HCT116 (cell line): ENCODE results near the gene MCRS1. TPM values are rescaled to one million over a fixed set of nuclear protein-coding genes. Genes with fewer than 3 reads are reported as not detected.

Experiments
- ATAC-seq: fragments of 200-7000 bp; cut with Tn5 transposase; 2 replicates; pipeline ENCODE4 v1.9.1; 2020; ENCODE audit warnings: mild to moderate bottlenecking, moderate library complexity
- BruUV-seq: library from RNA; stranded (reverse); fragments of 400-500 nt; replicated peaks from 2 replicates; lab custom pipeline; 2021; lab: Mats Ljungman, UMichigan
- CTCF ChIA-PET: fragments of 300-600 bp; sonication (Branson Sonifier 250); formaldehyde crosslinking; loops from one replicate; lab custom pipeline; 2021; ENCODE audit warnings: antibody characterized with exemption; lab: Charles Lee
- POLR2A ChIA-PET: fragments of 300-600, 350-600 bp; sonication (Branson Sonifier 250); formaldehyde crosslinking; loops from one replicate; lab custom pipeline; 2021; ENCODE audit warnings: antibody characterized with exemption; lab: Charles Lee
- RAD21 ChIA-PET, 2 experiments: fragments of 300-600 bp; sonication (Branson Sonifier 250); formaldehyde crosslinking; loops; one replicate each; lab custom pipeline; 2023; ENCODE audit warnings: low total read pairs in 2 of 2; ENCODE audit not compliant: uncharacterized antibody in 2 of 2, unreplicated experiment in 2 of 2, low non-redundant PET in 1 of 2; lab: Charles Lee
- DNase-seq: peaks from one replicate; pipeline ENCODE4 v3.0.0-alpha.2; 2010; ENCODE audit warnings: low read depth, low spot score
- H2AFZ ChIP-seq: fragments of 200-600 bp; shearing (Covaris generic), sonication (generic); 2 replicates; pipeline ENCODE4 v1.6.1; 2017; ENCODE audit warnings: low read depth, mixed run types, mixed read lengths, antibody characterized with exemption, low read length; ENCODE audit not compliant: poor library complexity, severe bottlenecking
- H3K27ac ChIP-seq: 2 replicates; pipeline ENCODE4 v1.5.1; 2012; ENCODE audit warnings: low read depth, low read length
- H3K27me3 ChIP-seq: fragments of 200-600 bp; sonication (generic); 2 replicates; pipeline ENCODE4 v1.6.1; 2016; ENCODE audit warnings: mixed run types, low read length, mixed read lengths; ENCODE audit not compliant: insufficient read depth
- H3K36me3 ChIP-seq, 2 experiments: fragments of 200-500 bp in 1 of 2; fragments of 200-600 bp in 1 of 2; sonication (Bioruptor generic) in 1 of 2; sonication (generic) in 1 of 2; 2 replicates each; pipeline versions ENCODE4 v1.5.1 to v1.6.1; 2014 to 2016; ENCODE audit warnings: low read length in 2 of 2, inconsistent platforms in 1 of 2, mixed read lengths in 1 of 2, mixed run types in 1 of 2; ENCODE audit not compliant: insufficient read depth in 2 of 2, control insufficient read depth in 1 of 2
- H3K4me1 ChIP-seq, 2 experiments: fragments of 200-600 bp in 1 of 2; sonication (generic) in 1 of 2; 2 replicates each; pipeline versions ENCODE4 v1.5.1 to v1.6.1; 2012 to 2017; ENCODE audit warnings: low read length in 2 of 2, inconsistent platforms in 1 of 2, mild to moderate bottlenecking in 1 of 2, mixed read lengths in 1 of 2, mixed run types in 1 of 2, moderate library complexity in 1 of 2; ENCODE audit not compliant: insufficient read depth in 2 of 2, control insufficient read depth in 1 of 2
- H3K4me2 ChIP-seq: fragments of 200-600 bp; sonication (generic); 2 replicates; pipeline ENCODE4 v1.6.1; 2017; ENCODE audit warnings: mixed run types, low read length, mixed read lengths
- H3K4me3 ChIP-seq, 2 experiments: fragments of 200-600 bp in 1 of 2; sonication (generic) in 1 of 2; replicated peaks in 1 of 2; 2 replicates each; pipeline ENCODE4 v1.5.1; 2011 to 2016; ENCODE audit warnings: low read length in 2 of 2, control low read depth in 1 of 2, low read depth in 1 of 2, mild to moderate bottlenecking in 1 of 2, mixed read lengths in 1 of 2, mixed run types in 1 of 2
- H3K79me2 ChIP-seq: fragments of 200-600 bp; sonication (generic); 2 replicates; pipeline ENCODE4 v1.6.1; 2017; ENCODE audit warnings: mild to moderate bottlenecking, mixed run types, low read length, moderate library complexity, mixed read lengths; ENCODE audit not compliant: insufficient read depth
- H3K9ac ChIP-seq: fragments of 200-600 bp; sonication (generic); 2 replicates; pipeline ENCODE4 v1.6.1; 2016; ENCODE audit warnings: low read length, mixed read lengths
- H3K9me2 ChIP-seq: fragments of 200-600 bp; sonication (generic), shearing (Covaris generic); 2 replicates; pipeline ENCODE4 v1.6.1; 2017; ENCODE audit warnings: mixed run types, mild to moderate bottlenecking, moderate library complexity; ENCODE audit not compliant: insufficient read depth
- H3K9me3 ChIP-seq, 2 experiments: fragments of 200-500 bp in 1 of 2; fragments of 200-600 bp in 1 of 2; sonication (Bioruptor generic) in 1 of 2; sonication (generic) in 1 of 2; 2 replicates each; pipeline ENCODE4 v1.6.1; 2014 to 2017; ENCODE audit warnings: low read length in 2 of 2, mixed read lengths in 2 of 2, inconsistent platforms in 1 of 2, low read depth in 1 of 2, mild to moderate bottlenecking in 1 of 2, mixed run types in 1 of 2, moderate library complexity in 1 of 2; ENCODE audit not compliant: control insufficient read depth in 1 of 2, insufficient read depth in 1 of 2
- H4K20me1 ChIP-seq: fragments of 200-600 bp; sonication (generic), shearing (Covaris generic); 2 replicates; pipeline ENCODE4 v1.6.1; 2017; ENCODE audit warnings: mixed run types, mild to moderate bottlenecking, moderate library complexity; ENCODE audit not compliant: insufficient read depth
- EZH2 ChIP-seq: fragments of 200-600 bp; sonication (generic); IDR thresholded peaks from 2 replicates; pipeline ENCODE4 v1.6.1; 2017; ENCODE audit warnings: antibody characterized with exemption, mixed run types
- FOSL1 ChIP-seq: IDR thresholded peaks from 2 replicates; pipeline ENCODE4 v1.6.1; 2012; ENCODE audit warnings: low read depth
- POLR2AphosphoS5 ChIP-seq: IDR thresholded peaks from 2 replicates; pipeline ENCODE4 v1.6.1; 2011; ENCODE audit warnings: mild to moderate bottlenecking, low read depth, low read length, moderate library complexity
- YY1 ChIP-seq: IDR thresholded peaks from 2 replicates; pipeline ENCODE4 v1.6.1; 2011; ENCODE audit warnings: low read length, low read depth, moderate library complexity, mild to moderate bottlenecking; ENCODE audit not compliant: insufficient replicate concordance; ENCODE audit errors: extremely low read depth
- intact Hi-C: fragments of 100-400 bp; cut with micrococcal nuclease; formaldehyde crosslinking; loops from 2 replicates; pipeline ENCODE4 v1.10.0; 2022
- total RNA-seq: library from RNA; stranded (reverse); gene quantifications from one replicate; pipeline ENCODE4 v1.2.1, GENCODE V29; 2021; ENCODE audit not compliant: unreplicated experiment
- TF ChIP-seq, protein P1 (sequence below), 3 experiments: fragments of 200-600 bp in 1 of 3; sonication (generic) in 1 of 3; IDR thresholded peaks in 2 of 3; conservative IDR thresholded peaks in 1 of 3; 2 replicates each; pipeline ENCODE4 v1.5.1; 2012 to 2017; ENCODE audit warnings: low read depth in 2 of 3, low read length in 2 of 3, antibody characterized with exemption in 1 of 3, borderline replicate concordance in 1 of 3, control low read depth in 1 of 3, mild to moderate bottlenecking in 1 of 3, mixed read lengths in 1 of 3, mixed run types in 1 of 3, moderate library complexity in 1 of 3; ENCODE audit not compliant: insufficient read depth in 1 of 3
- TF ChIP-seq, protein P2 (sequence below): IDR thresholded peaks from 2 replicates; pipeline ENCODE4 v1.6.1; 2012
- TF ChIP-seq, protein P3 (sequence below): IDR thresholded peaks from 2 replicates; pipeline ENCODE4 v1.6.1; 2012
- TF ChIP-seq, protein P4 (sequence below): IDR thresholded peaks from 2 replicates; pipeline ENCODE4 v1.6.1; 2012; ENCODE audit warnings: low read depth

MCRS1 gene
- total RNA-seq, 1 experiment from 2014 or later, result 91.9 TPM

DNA sequence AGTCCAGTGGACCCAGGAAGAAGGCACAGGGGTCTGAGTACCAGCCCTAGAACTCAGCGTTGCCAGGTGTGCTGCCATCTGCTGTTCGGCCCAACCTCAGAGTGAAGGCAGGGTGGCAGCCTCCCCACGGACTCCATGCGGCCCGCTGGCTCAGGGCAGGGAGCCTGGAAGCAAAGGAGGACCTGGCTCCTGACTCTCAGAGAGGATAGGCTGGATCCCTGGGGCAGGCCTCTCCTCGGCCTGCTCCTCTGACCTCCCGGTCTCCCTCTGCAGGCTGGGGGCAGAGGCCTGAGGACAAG, 10.1 kb downstream of the MCRS1 start:
- ATAC-seq (peak; percentile 56), DNase-seq (no peak)
- Histone ChIP-seq H3K4me1 (peaks cover 0 to 5% of the 10 kb centered on the region in 2 experiments; a peak in 2 of 4 replicates), H4K20me1 (no peaks in the 10 kb centered on the region), H3K4me2 (no peak overlapping the region), H3K4me3 (no peak overlapping the region), H3K79me2 (no peaks in the 10 kb centered on the region), H3K27me3 (no peaks in the 10 kb centered on the region), H2AFZ (no peak overlapping the region), H3K9me3 (no peaks in the 10 kb centered on the region), H3K9me2 (no peaks in the 10 kb centered on the region), H3K36me3 (peaks cover 10 to 35% of the 10 kb centered on the region in 2 experiments), H3K27ac (no peak overlapping the region; the same call in 1 of the 2 replicates), H3K9ac (no peak overlapping the region)
- ChIA-PET CTCF (interaction anchor here (1.3 to 2.1 kb wide), 2 partner anchors 199 to 226 kb away, joined by 4 to 8 read pairs; no protein-coding TSS in a partner anchor), RAD21 (interaction anchor here in 1 of 2 experiments (1.2 kb wide), 1 partner anchor 199 kb away, joined by 3 read pairs; no protein-coding TSS in a partner anchor), POLR2A (no interaction called here)
- no peak for TF ChIP-seq YY1
- TF ChIP-seq, protein P1, sequence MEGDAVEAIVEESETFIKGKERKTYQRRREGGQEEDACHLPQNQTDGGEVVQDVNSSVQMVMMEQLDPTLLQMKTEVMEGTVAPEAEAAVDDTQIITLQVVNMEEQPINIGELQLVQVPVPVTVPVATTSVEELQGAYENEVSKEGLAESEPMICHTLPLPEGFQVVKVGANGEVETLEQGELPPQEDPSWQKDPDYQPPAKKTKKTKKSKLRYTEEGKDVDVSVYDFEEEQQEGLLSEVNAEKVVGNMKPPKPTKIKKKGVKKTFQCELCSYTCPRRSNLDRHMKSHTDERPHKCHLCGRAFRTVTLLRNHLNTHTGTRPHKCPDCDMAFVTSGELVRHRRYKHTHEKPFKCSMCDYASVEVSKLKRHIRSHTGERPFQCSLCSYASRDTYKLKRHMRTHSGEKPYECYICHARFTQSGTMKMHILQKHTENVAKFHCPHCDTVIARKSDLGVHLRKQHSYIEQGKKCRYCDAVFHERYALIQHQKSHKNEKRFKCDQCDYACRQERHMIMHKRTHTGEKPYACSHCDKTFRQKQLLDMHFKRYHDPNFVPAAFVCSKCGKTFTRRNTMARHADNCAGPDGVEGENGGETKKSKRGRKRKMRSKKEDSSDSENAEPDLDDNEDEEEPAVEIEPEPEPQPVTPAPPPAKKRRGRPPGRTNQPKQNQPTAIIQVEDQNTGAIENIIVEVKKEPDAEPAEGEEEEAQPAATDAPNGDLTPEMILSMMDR (IDR thresholded peaks at IDR 0.05 in 2 of 3, conservative IDR thresholded peaks at IDR 0.05 in 1 of 3; ENCODE audit: borderline replicate concordance in 1 of 3, insufficient read depth in 1 of 3, low read depth in 2 of 3, low read length in 2 of 3), result peak; percentile 19 to 41 (median 34); a peak in 4 of 6 replicates
- intact Hi-C loops, result no loop called here
- no TSS peak for BruUV-seq

DNA sequence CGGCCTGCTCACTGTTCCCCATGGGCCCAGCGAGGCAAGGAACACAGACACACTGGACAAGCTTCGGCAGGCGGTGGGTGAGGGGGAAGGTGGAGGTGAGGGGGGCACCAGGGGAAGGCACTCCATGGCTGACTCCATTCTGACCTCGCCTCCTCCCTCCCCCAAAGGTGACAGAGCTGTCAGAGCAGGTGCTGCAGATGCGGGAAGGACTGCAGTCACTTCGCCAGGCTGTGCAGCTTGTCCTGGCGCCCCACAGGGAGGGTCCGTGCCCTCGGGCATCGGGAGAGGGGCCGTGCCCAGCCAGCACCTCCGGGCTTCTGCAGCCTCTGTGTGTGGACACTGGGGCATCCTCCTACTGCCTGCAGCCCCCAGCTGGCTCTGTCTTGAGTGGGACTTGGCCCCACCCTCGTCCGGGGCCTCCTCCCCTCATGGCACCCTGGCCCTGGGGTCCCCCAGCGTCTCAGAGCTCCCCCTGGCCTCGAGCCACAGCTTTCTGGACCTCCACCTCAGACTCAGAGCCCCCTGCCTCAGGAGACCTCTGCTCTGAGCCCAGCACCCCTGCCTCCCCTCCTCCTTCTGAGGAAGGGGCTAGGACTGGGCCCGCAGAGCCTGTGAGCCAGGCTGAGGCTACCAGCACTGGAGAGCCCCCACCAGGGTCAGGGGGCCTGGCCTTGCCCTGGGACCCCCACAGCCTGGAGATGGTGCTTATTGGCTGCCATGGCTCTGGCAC, 10.6 kb downstream of the MCRS1 start:
- RAD21 ChIA-PET, result no interaction called here
- DNase-seq (no peak), ATAC-seq (no peak)
- no peaks in the 10 kb centered on the region for H3K79me2 ChIP-seq
- POLR2A ChIA-PET, result no interaction called here
- H3K9ac ChIP-seq, result no peak overlapping the region
- no peak overlapping the region; the same call in 1 of the 2 replicates for H3K27ac ChIP-seq
- H3K4me3 ChIP-seq, result no peak overlapping the region
- H3K4me2 ChIP-seq, result no peak overlapping the region
- H3K9me2 ChIP-seq, result no peaks in the 10 kb centered on the region
- H4K20me1 ChIP-seq, result no peaks in the 10 kb centered on the region
- TF ChIP-seq, protein P2, sequence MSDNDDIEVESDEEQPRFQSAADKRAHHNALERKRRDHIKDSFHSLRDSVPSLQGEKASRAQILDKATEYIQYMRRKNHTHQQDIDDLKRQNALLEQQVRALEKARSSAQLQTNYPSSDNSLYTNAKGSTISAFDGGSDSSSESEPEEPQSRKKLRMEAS, result no peak
- TF ChIP-seq EZH2, result no peak
- no peak for TF ChIP-seq FOSL1
- TF ChIP-seq POLR2AphosphoS5, result 0 out of 2 replicates have a peak, but pooled peaks have one; percentile 10
- TF ChIP-seq, protein P3, sequence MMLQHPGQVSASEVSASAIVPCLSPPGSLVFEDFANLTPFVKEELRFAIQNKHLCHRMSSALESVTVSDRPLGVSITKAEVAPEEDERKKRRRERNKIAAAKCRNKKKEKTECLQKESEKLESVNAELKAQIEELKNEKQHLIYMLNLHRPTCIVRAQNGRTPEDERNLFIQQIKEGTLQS, result no peak
- TF ChIP-seq, protein P4, sequence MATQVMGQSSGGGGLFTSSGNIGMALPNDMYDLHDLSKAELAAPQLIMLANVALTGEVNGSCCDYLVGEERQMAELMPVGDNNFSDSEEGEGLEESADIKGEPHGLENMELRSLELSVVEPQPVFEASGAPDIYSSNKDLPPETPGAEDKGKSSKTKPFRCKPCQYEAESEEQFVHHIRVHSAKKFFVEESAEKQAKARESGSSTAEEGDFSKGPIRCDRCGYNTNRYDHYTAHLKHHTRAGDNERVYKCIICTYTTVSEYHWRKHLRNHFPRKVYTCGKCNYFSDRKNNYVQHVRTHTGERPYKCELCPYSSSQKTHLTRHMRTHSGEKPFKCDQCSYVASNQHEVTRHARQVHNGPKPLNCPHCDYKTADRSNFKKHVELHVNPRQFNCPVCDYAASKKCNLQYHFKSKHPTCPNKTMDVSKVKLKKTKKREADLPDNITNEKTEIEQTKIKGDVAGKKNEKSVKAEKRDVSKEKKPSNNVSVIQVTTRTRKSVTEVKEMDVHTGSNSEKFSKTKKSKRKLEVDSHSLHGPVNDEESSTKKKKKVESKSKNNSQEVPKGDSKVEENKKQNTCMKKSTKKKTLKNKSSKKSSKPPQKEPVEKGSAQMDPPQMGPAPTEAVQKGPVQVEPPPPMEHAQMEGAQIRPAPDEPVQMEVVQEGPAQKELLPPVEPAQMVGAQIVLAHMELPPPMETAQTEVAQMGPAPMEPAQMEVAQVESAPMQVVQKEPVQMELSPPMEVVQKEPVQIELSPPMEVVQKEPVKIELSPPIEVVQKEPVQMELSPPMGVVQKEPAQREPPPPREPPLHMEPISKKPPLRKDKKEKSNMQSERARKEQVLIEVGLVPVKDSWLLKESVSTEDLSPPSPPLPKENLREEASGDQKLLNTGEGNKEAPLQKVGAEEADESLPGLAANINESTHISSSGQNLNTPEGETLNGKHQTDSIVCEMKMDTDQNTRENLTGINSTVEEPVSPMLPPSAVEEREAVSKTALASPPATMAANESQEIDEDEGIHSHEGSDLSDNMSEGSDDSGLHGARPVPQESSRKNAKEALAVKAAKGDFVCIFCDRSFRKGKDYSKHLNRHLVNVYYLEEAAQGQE, result no peak
- H3K9me3 ChIP-seq, result no peaks in the 10 kb centered on the region
- no peaks in the 10 kb centered on the region for H3K27me3 ChIP-seq
- peaks cover 6 to 30% of the 10 kb centered on the region in 2 experiments for H3K36me3 ChIP-seq
- no TSS peak for BruUV-seq
- CTCF ChIA-PET, result interaction anchor here (1.3 to 2.1 kb wide), 2 partner anchors 199 to 226 kb away, joined by 4 to 8 read pairs; no protein-coding TSS in a partner anchor
- H2AFZ ChIP-seq, result no peak overlapping the region
- intact Hi-C loops, result no loop called here
- H3K4me1 ChIP-seq, result peaks cover 0 to 5% of the 10 kb centered on the region in 2 experiments; a peak in 2 of 4 replicates
